Measurements from ENCODE around the gene RYR1. TPM values are rescaled to one million over a fixed set of nuclear protein-coding genes. Genes with fewer than 3 reads are reported as not detected.

RYR1 gene
- total and polyA plus RNA-seq, 2 of the 8 experiments (the other 6 are each of a cell fraction or from before 2014, with no cell fraction given): 5.8 to 11.8 TPM

DNA sequence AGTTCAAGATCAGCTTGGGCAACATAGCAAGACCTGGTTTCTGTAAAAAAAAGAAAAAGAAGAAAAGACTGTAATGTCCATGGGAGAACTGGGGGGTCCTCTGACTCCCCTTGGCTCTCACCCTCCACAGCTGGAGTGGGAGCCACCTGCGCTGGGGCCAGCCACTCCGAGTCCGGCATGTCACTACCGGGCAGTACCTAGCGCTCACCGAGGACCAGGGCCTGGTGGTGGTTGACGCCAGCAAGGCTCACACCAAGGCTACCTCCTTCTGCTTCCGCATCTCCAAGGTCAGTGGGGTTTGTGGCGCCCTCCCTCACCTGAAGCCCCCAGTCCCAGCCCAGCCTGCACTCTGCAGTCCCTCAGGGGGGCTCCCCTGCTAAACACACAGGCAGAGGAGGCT, 14.7 kb downstream of the RYR1 start (continued):
- TF ChIP-seq SRF (IDR thresholded peaks at IDR 0.05; ENCODE audit: low read depth, low read length) (no peak), JUND (IDR thresholded peaks at IDR 0.05; ENCODE audit: low read length) (no peak)
